GM12891 (cell line): ENCODE results near the gene CA5B.

Experiments used
- POLR2A ChIP-seq: IDR thresholded peaks from 2 replicates; pipeline ENCODE4 v1.6.1; 2011; ENCODE audit warnings: low read depth, low read length, control low read depth
- POLR2AphosphoS5 ChIP-seq: IDR thresholded peaks from 2 replicates; pipeline ENCODE4 v1.6.1; 2011; ENCODE audit warnings: low read depth, low read length, control low read depth

DNA sequence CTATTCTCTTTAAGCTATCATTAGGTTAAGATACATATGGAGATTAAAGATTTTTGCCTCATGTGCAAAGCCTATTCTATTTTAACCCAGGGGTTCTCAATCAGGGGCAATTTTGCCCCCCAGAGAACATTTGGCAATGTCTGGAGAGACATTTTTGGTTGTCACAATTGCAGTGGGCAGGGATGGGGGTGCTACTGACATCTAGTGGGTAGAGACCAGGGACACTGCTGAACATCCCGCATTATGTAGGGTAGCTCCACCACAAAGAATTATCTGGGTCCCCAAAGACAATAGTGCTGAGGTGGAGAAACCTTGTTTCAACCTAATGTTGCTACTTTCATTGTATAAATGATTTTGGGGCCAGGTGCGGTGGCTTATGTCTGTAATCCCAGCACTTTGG lies 13.2 kb upstream of the CA5B start:
- TF ChIP-seq POLR2A (no peak), POLR2AphosphoS5 (no peak)
